Neural cell (in vitro differentiated cells): ENCODE measurements around the gene GUCA1C.

Experiments
- EZH2 ChIP-seq: fragments of 200-600, 300-800 bp; shearing (Covaris generic), sonication (generic); IDR thresholded peaks from 2 replicates; pipeline ENCODE4 v1.6.1; 2014; ENCODE audit warnings: antibody characterized with exemption, low read length, borderline replicate concordance, mild to moderate bottlenecking; ENCODE audit not compliant: insufficient read depth, poor library complexity, severe bottlenecking
- TF ChIP-seq, protein P1 (sequence below): fragments of 450-650 bp; IDR thresholded peaks from 2 replicates; pipeline ENCODE4 v1.5.1; 2014; ENCODE audit warnings: antibody characterized with exemption, mild to moderate bottlenecking, moderate library complexity; ENCODE audit not compliant: poor library complexity, severe bottlenecking

DNA sequence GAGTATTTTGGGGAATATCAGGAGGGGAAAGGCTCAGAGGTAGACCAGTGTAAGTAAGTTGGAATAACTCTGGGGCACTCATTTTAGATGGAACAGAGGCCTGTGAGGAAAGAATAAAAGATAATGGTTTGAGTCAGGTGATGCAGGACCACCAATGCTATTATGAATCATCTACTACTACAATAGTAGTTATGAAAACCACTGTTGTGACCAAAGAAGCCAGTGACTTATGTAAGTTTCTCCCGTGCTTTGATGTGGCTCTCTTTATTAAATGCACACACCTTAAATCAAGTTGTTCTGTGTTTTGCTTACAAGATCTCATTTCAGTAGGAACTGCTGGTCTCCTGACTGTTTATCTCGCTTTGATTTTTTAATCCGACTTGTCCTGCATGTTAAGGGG lies 13.1 kb upstream of the GUCA1C start:
- TF ChIP-seq EZH2: no peak
- TF ChIP-seq, protein P1, sequence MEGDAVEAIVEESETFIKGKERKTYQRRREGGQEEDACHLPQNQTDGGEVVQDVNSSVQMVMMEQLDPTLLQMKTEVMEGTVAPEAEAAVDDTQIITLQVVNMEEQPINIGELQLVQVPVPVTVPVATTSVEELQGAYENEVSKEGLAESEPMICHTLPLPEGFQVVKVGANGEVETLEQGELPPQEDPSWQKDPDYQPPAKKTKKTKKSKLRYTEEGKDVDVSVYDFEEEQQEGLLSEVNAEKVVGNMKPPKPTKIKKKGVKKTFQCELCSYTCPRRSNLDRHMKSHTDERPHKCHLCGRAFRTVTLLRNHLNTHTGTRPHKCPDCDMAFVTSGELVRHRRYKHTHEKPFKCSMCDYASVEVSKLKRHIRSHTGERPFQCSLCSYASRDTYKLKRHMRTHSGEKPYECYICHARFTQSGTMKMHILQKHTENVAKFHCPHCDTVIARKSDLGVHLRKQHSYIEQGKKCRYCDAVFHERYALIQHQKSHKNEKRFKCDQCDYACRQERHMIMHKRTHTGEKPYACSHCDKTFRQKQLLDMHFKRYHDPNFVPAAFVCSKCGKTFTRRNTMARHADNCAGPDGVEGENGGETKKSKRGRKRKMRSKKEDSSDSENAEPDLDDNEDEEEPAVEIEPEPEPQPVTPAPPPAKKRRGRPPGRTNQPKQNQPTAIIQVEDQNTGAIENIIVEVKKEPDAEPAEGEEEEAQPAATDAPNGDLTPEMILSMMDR: no peak
